HepG2 (cell line): ENCODE data around the gene REPS2. TPM values are rescaled to one million over a fixed set of nuclear protein-coding genes. Genes with fewer than 3 reads are reported as not detected.

Experiments used
- ATAC-seq: fragments of 200-7000 bp; cut with Tn5 transposase; 3 replicates; pipeline ENCODE4 v1.9.1; 2020; ENCODE audit warnings: mild to moderate bottlenecking, moderate library complexity
- BruUV-seq: library from RNA; stranded (reverse); fragments of 400-500 nt; replicated peaks from 2 replicates; lab custom pipeline; 2021; lab: Mats Ljungman, UMichigan
- CTCF ChIA-PET: fragments of 300-600 bp; formaldehyde crosslinking; extraction: SDS; loops from one replicate; lab custom pipeline; 2021; ENCODE audit warnings: low total read pairs, inconsistent platforms, low intra/inter-chr PET ratio; lab: Yijun Ruan, JAX
- POLR2A ChIA-PET: fragments of 350-600 bp; sonication (Branson Sonifier 250); formaldehyde crosslinking; loops from one replicate; lab custom pipeline; 2020; ENCODE audit warnings: antibody characterized with exemption, inconsistent platforms; lab: Yijun Ruan, JAX
- DNase-seq: peaks from one replicate; pipeline ENCODE4 v3.0.0-alpha.2; 2015; ENCODE audit warnings: low spot score
- FAIRE-seq: peaks from 3 replicates; lab custom pipeline; 2011; peaks lifted over from hg19 to GRCh38; lab: Jason Lieb, UNC
- H2AFZ ChIP-seq: one replicate; pipeline ENCODE4 v1.6.1; 2011; ENCODE audit warnings: low read length, inconsistent platforms
- H3K27ac ChIP-seq: fragments of 300-600 bp; 3 replicates; pipeline ENCODE4 v1.8.0; 2011; ENCODE audit warnings: mixed run types, mild to moderate bottlenecking, mixed read lengths, low read length, inconsistent platforms; ENCODE audit not compliant: insufficient read depth; ENCODE audit errors: extremely low read length
- H3K27me3 ChIP-seq, 2 experiments: fragments of 200-600 bp in 1 of 2; 2 replicates in 1 of 2; 3 replicates in 1 of 2; pipeline versions ENCODE4 v1.6.0 to v1.8.0; 2011; ENCODE audit warnings: low read length in 2 of 2, mild to moderate bottlenecking in 2 of 2, moderate library complexity in 2 of 2, inconsistent platforms in 1 of 2; ENCODE audit not compliant: insufficient read depth in 2 of 2, control insufficient read depth in 1 of 2
- H3K36me3 ChIP-seq, 2 experiments: fragments of 200-600 bp in 1 of 2; replicated peaks in 1 of 2; 2 replicates in 1 of 2; 3 replicates in 1 of 2; pipeline versions ENCODE4 v1.5.1 to v1.8.0; 2011; ENCODE audit warnings: low read length in 2 of 2, inconsistent platforms in 1 of 2; ENCODE audit not compliant: insufficient read depth in 2 of 2, control insufficient read depth in 1 of 2
- H3K4me1 ChIP-seq: 2 replicates; pipeline ENCODE4 v1.5.1; 2012; ENCODE audit warnings: low read length, inconsistent platforms; ENCODE audit not compliant: insufficient read depth
- H3K4me2 ChIP-seq: 2 replicates; pipeline ENCODE4 v1.6.0; 2011; ENCODE audit warnings: low read depth, low read length, inconsistent platforms
- H3K4me3 ChIP-seq, 3 experiments: fragments of 200-600 bp in 1 of 3; sonication (generic), shearing (Covaris generic) in 1 of 3; replicated peaks in 1 of 3; 2 replicates each; pipeline ENCODE4 v1.5.1; 2011 to 2016; ENCODE audit warnings: low read length in 3 of 3, inconsistent platforms in 2 of 3, low read depth in 2 of 3, mild to moderate bottlenecking in 2 of 3, control low read depth in 1 of 3, mixed read lengths in 1 of 3; ENCODE audit not compliant: insufficient read depth in 1 of 3
- H3K79me2 ChIP-seq: one replicate; pipeline ENCODE4 v1.6.1; 2011; ENCODE audit warnings: low read length, inconsistent platforms; ENCODE audit not compliant: insufficient read depth
- H3K9ac ChIP-seq: 2 replicates; pipeline ENCODE4 v1.6.0; 2011; ENCODE audit warnings: mild to moderate bottlenecking, low read depth, low read length, inconsistent platforms; ENCODE audit not compliant: insufficient read depth
- H3K9me3 ChIP-seq: 2 replicates; pipeline ENCODE4 v1.5.1; 2012; ENCODE audit warnings: mild to moderate bottlenecking, low read length
- H4K20me1 ChIP-seq: 2 replicates; pipeline ENCODE4 v1.6.0; 2011; ENCODE audit warnings: inconsistent platforms, mild to moderate bottlenecking, low read length, moderate library complexity; ENCODE audit not compliant: insufficient read depth
- ATRX ChIP-seq: sonication (generic); formaldehyde crosslinking; IDR thresholded peaks from 2 replicates; pipeline ENCODE4 v1.4.0; 2020; ENCODE audit warnings: missing genetic modification reagents, borderline replicate concordance
- GZF1 ChIP-seq: sonication (generic); formaldehyde crosslinking; IDR thresholded peaks from 2 replicates; pipeline ENCODE4 v1.5.1; 2020; ENCODE audit warnings: mild to moderate bottlenecking, missing genetic modification reagents
- HNRNPUL1 ChIP-seq: fragments of 200-400 bp; formaldehyde crosslinking; IDR thresholded peaks from 2 replicates; pipeline ENCODE4 v1.6.1; 2017; ENCODE audit warnings: low read depth, mild to moderate bottlenecking, low read length, moderate library complexity
- KLF11 ChIP-seq: IDR thresholded peaks from 2 replicates; pipeline ENCODE4 v1.6.1; 2016; ENCODE audit warnings: missing compliant biosample characterization
- MATR3 ChIP-seq: sonication (generic); formaldehyde crosslinking; IDR thresholded peaks from 2 replicates; pipeline ENCODE4 v1.4.0; 2020; ENCODE audit warnings: missing genetic modification reagents
- MAZ ChIP-seq, 2 experiments: sonication (generic) in 1 of 2; formaldehyde crosslinking in 1 of 2; IDR thresholded peaks; 2 replicates each; pipeline versions ENCODE4 v1.5.0 to v1.6.1; 2012 to 2020; ENCODE audit warnings: low read depth in 2 of 2, mild to moderate bottlenecking in 2 of 2, borderline replicate concordance in 1 of 2, improper control_type of control experiment in 1 of 2, low read length in 1 of 2, missing genetic modification reagents in 1 of 2, moderate library complexity in 1 of 2
- MZF1 ChIP-seq: sonication (generic); formaldehyde crosslinking; IDR thresholded peaks from 2 replicates; pipeline ENCODE4 v1.8.1; 2023; ENCODE audit warnings: mild to moderate bottlenecking, missing genetic modification reagents, borderline replicate concordance
- RARG ChIP-seq: sonication (generic); formaldehyde crosslinking; IDR thresholded peaks from 2 replicates; pipeline ENCODE4 v1.4.0; 2020; ENCODE audit warnings: low read depth, mild to moderate bottlenecking, missing genetic modification reagents
- TBX2 ChIP-seq: sonication (generic); formaldehyde crosslinking; IDR thresholded peaks from 2 replicates; pipeline ENCODE4 v1.5.0; 2020; ENCODE audit warnings: missing genetic modification reagents, mild to moderate bottlenecking, borderline replicate concordance
- ZNF737 ChIP-seq: sonication (generic); formaldehyde crosslinking; IDR thresholded peaks from 2 replicates; pipeline ENCODE4 v1.5.0; 2020; ENCODE audit warnings: missing genetic modification reagents, mild to moderate bottlenecking, borderline replicate concordance
- WGBS: methylation state at CpG from one replicate; pipeline ENCODE4 v1.1.6; 2017; ENCODE audit warnings: low lambda C conversion rate; 5-methylcytosine and 5-hydroxymethylcytosine counted together
- in situ Hi-C: cut with HindIII; loops from 2 replicates; pipeline ENCODE4 v1.10.0; 2017; ENCODE audit warnings: low pct_unique_long_range_greater_than_20kb; ENCODE audit not compliant: extremely low pct_ligation_motif_present
- intact Hi-C: fragments of 100-400 bp; cut with micrococcal nuclease; formaldehyde crosslinking; loops from one replicate; pipeline ENCODE4 v1.10.0; 2022; ENCODE audit not compliant: unreplicated experiment
- polyA plus RNA-seq, 8 experiments: library from polyadenylated mRNA; depleted of rRNA in 3 of 8; stranded (reverse) in 7 of 8; unstranded in 1 of 8; fragments of >200 nt; fragmentation: Illumina TruSeq in 4 of 8; extraction: Trizol in 4 of 8; gene quantifications; 2 replicates each; pipeline versions ENCODE4 v1.2.1 to v1.2.3, GENCODE V29; 2011 to 2016; ENCODE audit warnings: low read depth in 4 of 8, missing spikeins in 1 of 8, mixed read lengths in 1 of 8; ENCODE audit not compliant: insufficient read depth in 1 of 8
- total RNA-seq, 5 experiments: library from RNA; depleted of rRNA; stranded (reverse); fragments of >200 nt; fragmentation: Illumina TruSeq; extraction: Trizol; gene quantifications; 2 replicates each; pipeline ENCODE4 v1.2.3, GENCODE V29; 2016; ENCODE audit warnings: low read depth in 1 of 5
- TF ChIP-seq, protein P1 (sequence below): sonication (generic); formaldehyde crosslinking; IDR thresholded peaks from 2 replicates; pipeline ENCODE4 v1.5.0; 2020; ENCODE audit warnings: missing genetic modification reagents

The REPS2 gene
- total and polyA plus RNA-seq, 2 of the 13 experiments (the other 11 are each of a cell fraction or from before 2014, with no cell fraction given) = 0.05 to 0.58 TPM

DNA sequence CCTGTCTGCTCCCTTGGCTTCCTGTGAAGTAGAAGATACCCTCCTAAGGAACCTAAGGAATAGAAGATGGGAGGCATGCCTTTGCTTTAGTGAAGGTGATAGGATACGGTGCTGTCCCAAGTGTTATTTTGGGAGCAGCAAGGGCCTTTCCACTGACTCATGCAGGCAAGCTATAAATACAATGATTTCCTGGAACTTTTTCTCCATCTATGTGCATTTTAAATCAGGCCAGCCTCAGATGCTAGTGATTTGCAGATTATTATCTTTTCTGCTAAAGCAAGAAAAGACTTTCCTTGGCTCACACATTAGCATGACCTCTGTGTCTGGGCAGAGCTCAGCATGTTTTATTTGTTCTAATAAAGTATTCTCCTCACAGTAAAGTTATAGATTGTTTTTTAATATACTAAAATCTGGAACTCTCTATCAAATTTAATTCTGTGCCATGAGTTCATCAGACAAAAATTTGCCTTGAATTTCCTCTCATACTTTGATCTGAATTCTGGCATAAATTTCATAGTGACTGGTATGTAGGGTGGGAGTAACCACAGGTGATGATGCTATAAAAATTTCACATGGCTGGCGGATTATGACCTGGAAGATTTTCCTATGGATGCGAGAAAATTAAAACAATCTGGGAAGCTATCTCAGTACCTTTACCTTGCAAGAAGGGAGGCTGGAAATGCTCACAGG is 131.7 kb downstream of the REPS2 start:
- Histone ChIP-seq H3K4me1 (no peaks in the 10 kb centered on the region), H4K20me1 (no peaks in the 10 kb centered on the region), H3K9ac (no peak overlapping the region), H3K36me3 (no peaks in the 10 kb centered on the region), H3K27me3 (no peaks in the 10 kb centered on the region), H3K27ac (no peak overlapping the region), H3K9me3 (no peaks in the 10 kb centered on the region), H3K79me2 (no peaks in the 10 kb centered on the region), H2AFZ (no peak overlapping the region), H3K4me2 (no peak overlapping the region), H3K4me3 (no peak overlapping the region)
- in situ Hi-C loops (no loop called here), intact Hi-C loops (no loop called here)
- POLR2A ChIA-PET = no interaction called here
- DNase-seq (no peak), FAIRE-seq (no peak), ATAC-seq (no peak)
- 22% methylated on average over 3 of the region's 3 CpGs for WGBS
- CTCF ChIA-PET = no interaction called here
- TF ChIP-seq TBX2 (CRISPR knock-in tag) (no peak), ATRX (CRISPR knock-in tag) (no peak), MZF1 (no peak), GZF1 (CRISPR knock-in tag) (no peak), MAZ (IDR thresholded peaks at IDR 0.05; ENCODE audit: borderline replicate concordance, low read depth, low read length) (no peak), MAZ (CRISPR knock-in tag; IDR thresholded peaks at IDR 0.05; ENCODE audit: low read depth) (no peak), RARG (CRISPR knock-in tag) (no peak), ZNF737 (CRISPR knock-in tag) (no peak), HNRNPUL1 (no peak), MATR3 (CRISPR knock-in tag) (no peak), KLF11 (CRISPR knock-in tag) (no peak)
- TF ChIP-seq, protein P1, sequence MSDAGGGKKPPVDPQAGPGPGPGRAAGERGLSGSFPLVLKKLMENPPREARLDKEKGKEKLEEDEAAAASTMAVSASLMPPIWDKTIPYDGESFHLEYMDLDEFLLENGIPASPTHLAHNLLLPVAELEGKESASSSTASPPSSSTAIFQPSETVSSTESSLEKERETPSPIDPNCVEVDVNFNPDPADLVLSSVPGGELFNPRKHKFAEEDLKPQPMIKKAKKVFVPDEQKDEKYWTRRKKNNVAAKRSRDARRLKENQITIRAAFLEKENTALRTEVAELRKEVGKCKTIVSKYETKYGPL (CRISPR knock-in tag) = no peak
- no TSS peak for BruUV-seq
